ENCODE data around the gene SLC50A1.
"Not testable (repeated sequence)": the region's sequence is repeated elsewhere in the genome, so short reads cannot be mapped to it uniquely, and the experiment has no call there.

The SLC50A1 gene

GRCh38 chr1:155116113-155116764 is 19.4 kb upstream of the SLC50A1 start:
- no peak for TF ChIP-seq CTCF (IDR thresholded peaks at IDR 0.05; ENCODE audit: borderline replicate concordance, insufficient read depth, low read depth, low read length)
- H3K4me3 ChIP-seq (ENCODE audit: low read depth, low read length): no peak overlapping the region

GRCh38 chr1:155117610-155118009 is 18.0 kb upstream of the SLC50A1 start:
- TF ChIP-seq CTCF (IDR thresholded peaks at IDR 0.05; ENCODE audit: borderline replicate concordance, insufficient read depth, low read depth, low read length): no peak

GRCh38 chr1:155118090-155118489 is 17.6 kb upstream of the SLC50A1 start:
- not testable (repeated sequence) for H3K4me3 ChIP-seq (ENCODE audit: low read depth, low read length)

More at GRCh38 chr1:155117610-155118009, 18.0 kb upstream of the SLC50A1 start:
- H3K4me3 ChIP-seq (ENCODE audit: low read depth, low read length): no peak overlapping the region

GRCh38 chr1:155120253-155120652 is 15.4 kb upstream of the SLC50A1 start:
- H3K4me3 ChIP-seq (ENCODE audit: low read depth, low read length): no peak overlapping the region
- no peak for TF ChIP-seq CTCF (IDR thresholded peaks at IDR 0.05; ENCODE audit: borderline replicate concordance, insufficient read depth, low read depth, low read length)

- TF ChIP-seq CTCF (IDR thresholded peaks at IDR 0.05; ENCODE audit: borderline replicate concordance, insufficient read depth, low read depth, low read length): no peak
- H3K4me3 ChIP-seq (ENCODE audit: low read depth, low read length): no peak overlapping the region
Measured at GRCh38 chr1:155121249-155121648, 14.4 kb upstream of the SLC50A1 start.

GRCh38 chr1:155122308-155122707 is 13.3 kb upstream of the SLC50A1 start:
- H3K4me3 ChIP-seq (ENCODE audit: low read depth, low read length): no peak overlapping the region
- TF ChIP-seq CTCF (IDR thresholded peaks at IDR 0.05; ENCODE audit: borderline replicate concordance, insufficient read depth, low read depth, low read length): no peak

GRCh38 chr1:155123801-155124200 is 11.9 kb upstream of the SLC50A1 start:
- TF ChIP-seq CTCF (IDR thresholded peaks at IDR 0.05; ENCODE audit: borderline replicate concordance, insufficient read depth, low read depth, low read length): no peak
- H3K4me3 ChIP-seq (ENCODE audit: low read depth, low read length): no peak overlapping the region
